Activated CD4-positive, alpha-beta T cell treated with anti-CD3 and anti-CD28 coated beads, Interleukin-2, amount 50 U/mL, for 16 hours (primary cell): ENCODE results near the gene SLC35G1.
A peak's percentile ranks its signal among the peaks of the same experiment; 100 is the strongest.

Experiments used
- DNase-seq: peaks from one replicate; pipeline ENCODE4 v3.0.0-alpha.2; 2020

Gene SLC35G1

DNA sequence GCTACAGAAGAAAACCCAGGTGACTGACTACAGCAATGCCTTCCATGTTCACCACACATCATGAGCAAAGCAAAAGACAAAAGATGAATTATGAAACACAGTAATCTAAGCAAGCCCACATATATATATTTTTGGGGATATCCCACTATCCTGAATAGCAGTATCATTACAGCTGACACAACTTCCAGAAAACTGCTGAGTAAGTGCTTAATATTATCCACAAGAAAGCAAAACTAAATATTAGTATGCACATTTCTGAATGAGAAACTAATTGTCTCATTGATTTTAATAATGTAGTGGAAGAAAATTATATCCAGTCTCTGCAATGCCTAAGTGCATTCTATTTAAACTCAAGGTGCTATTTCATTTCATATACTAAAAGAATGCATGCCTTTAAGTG lies 14.5 kb upstream of the SLC35G1 start:
- no peak for DNase-seq

DNA sequence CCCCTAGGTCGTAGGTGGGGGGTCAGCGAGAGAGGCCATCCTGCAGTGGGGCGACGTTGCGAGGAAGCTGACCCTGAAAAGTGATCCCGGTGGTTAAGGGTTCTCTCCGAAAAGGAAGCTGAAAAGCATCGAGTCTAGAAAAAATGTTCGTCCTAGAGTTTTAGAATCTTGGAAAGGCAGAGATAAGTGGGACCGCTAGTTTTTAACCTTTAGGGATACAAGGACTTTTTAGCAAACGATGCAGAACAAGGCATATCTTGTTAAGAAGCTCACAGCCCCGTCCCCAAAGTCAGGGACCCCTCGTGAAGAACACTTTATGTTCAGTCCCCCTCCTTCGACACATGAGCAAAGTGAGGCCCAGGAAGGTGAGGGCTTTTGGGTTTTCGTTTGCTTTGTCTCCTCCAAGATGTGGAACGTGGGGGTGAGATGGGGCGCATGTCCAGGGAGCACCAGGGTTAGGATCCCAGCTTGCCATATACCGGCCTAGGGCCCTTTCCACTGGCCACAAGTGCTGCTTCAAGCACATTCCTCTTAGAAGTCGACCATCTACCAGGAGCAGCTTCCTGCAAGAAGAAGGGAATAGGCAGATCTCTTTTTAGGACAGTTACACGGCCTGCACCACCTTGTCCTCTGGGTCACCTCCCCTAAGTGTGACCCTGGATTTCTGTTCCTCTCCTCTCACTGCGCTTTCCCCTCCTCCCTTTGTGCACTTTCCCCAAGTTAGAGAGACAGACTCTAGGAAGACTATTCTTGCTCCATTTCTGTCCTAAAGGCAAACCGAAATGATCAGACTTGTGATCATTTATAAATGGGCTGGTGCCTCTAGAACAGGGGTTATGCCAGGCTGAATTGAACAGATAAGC lies 969 bp downstream of the SLC35G1 start:
- DNase-seq = no peak

DNA sequence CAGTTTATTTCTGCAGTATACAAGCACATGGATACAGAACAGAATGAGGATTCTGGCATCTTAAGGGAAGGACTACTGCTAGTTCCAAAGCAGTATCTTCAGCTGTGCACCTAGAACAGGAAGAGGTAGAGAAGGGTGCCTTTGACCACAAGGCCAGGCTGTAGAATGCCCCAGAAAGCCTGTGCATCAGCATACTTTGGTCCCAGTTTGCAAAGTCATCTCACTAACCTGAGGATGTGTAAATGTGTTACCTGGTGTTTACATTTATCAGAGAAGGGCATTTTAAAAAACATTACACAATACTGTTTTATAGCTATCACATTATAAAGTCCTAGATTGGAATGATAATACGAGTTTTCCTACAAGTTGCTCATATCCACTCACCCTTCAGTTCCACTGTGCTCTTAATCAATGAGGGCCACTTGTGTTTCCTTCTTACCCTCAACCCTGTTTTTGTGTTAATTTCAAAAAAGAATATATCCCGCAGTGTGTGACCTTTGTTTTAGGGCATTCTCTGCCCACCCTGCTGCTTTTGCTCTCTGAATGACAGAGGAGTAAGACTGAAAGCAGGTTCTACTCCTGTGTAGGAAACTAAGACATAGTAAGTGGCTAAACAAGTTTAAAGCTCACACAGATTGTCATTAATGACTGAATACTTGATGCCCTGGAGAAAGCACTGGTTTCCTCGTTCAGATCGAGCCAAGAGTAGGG lies 3.4 kb downstream of the SLC35G1 start:
- DNase-seq = no peak

GRCh38 chr10:93899109-93899508 lies 5.3 kb downstream of the SLC35G1 start:
- no peak for DNase-seq

GRCh38 chr10:93903051-93903450 lies 9.3 kb downstream of the SLC35G1 start:
- DNase-seq = no peak

DNA sequence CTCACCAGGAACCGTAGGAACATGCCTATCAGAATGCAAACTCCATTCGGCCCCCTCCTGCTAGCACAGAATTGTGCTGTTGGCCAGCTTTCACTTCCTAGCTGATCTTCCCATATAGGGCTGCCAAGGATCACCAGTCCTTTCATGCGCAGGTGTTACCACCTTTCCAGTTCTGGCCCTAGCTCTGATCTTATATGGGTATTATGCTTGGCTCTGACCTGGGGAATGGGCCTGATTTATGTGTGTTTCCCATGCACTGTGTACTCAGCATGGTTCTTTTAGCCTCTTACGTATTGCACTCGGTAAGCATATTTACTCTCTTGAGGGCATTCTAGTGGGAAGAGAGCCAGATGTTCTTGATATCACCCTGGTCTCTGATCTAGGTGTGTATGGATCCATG lies 11.1 kb downstream of the SLC35G1 start:
- DNase-seq = no peak

DNA sequence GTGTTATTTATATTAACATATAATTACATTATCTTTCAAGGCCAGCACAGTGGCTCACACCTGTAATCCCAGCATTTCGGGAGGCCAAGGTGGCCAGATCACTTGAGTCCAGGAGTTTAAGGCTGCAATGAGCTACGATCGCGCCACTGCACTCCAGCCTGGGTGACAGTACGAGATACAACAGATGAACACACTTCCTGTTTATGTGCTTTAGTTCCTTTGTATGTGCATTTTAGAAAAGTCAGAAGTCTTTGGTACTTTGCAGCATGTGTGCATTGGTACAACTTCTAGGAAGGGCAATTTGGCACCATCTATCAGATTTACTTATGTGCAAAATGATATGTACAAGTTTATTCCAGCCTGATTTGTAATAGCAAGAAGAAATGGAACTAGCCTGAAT lies 13.3 kb downstream of the SLC35G1 start:
- DNase-seq = no peak

DNA sequence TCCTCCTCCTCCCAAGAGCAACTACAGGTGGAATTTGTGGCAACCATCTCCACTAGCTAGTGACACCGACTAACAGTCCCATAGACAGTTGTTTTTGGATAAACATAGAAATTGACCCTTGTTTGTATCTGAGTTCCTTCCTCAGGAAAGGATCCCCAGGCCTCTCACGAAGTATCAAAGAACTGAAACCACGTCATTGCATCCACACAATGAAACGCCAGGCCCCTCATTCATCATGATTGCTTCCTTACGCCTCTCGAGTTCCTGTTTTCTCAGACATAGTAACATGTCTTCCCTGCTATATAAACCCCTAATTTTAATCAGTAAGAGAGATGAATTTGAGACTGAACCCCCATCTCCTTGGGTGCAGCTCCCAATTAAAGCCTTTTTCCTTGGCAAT lies 18.1 kb downstream of the SLC35G1 start:
- DNase-seq = no peak

DNA sequence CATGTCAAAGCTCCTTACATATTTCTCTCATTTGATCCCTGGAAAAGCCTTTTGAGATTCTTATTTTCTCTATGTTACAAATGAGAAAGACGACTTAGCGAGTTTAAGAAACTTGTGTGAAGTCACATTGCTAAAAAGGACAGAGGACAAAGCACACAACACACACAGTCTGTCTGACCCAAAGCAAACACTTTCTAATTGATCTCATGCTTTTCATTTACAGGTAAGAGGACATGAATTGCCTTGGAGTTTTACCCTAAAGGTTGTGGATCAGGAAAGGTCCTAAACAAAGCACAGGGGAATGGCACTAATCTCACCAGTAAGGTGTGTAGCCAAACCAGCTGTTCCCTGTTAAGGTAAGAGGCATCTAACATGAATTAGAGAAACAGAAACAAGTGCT lies 18.7 kb downstream of the SLC35G1 start:
- no peak for DNase-seq

- no peak for DNase-seq
These were observed 19.9 kb downstream of the SLC35G1 start for GRCh38 chr10:93913706-93914105.

DNA sequence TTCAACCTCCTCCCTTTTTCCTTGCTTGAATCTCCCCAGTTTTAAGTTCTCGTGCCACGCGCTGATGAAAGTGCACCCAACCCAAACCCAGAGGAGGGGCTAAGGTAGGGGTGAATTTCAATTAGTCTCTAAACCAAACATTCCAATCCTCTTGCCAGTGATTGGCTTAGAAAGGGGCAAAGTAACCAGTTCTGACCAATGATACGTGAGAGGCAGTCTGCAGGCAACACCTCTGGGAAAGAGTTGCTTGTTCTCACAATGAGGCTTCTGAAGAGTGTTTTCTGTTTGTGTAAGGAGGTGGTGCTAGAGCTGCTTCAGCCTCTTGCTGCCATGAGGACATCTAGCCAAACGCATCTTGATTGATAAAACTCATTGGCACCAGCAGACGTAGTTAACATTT lies 21.8 kb downstream of the SLC35G1 start:
- no peak for DNase-seq

DNA sequence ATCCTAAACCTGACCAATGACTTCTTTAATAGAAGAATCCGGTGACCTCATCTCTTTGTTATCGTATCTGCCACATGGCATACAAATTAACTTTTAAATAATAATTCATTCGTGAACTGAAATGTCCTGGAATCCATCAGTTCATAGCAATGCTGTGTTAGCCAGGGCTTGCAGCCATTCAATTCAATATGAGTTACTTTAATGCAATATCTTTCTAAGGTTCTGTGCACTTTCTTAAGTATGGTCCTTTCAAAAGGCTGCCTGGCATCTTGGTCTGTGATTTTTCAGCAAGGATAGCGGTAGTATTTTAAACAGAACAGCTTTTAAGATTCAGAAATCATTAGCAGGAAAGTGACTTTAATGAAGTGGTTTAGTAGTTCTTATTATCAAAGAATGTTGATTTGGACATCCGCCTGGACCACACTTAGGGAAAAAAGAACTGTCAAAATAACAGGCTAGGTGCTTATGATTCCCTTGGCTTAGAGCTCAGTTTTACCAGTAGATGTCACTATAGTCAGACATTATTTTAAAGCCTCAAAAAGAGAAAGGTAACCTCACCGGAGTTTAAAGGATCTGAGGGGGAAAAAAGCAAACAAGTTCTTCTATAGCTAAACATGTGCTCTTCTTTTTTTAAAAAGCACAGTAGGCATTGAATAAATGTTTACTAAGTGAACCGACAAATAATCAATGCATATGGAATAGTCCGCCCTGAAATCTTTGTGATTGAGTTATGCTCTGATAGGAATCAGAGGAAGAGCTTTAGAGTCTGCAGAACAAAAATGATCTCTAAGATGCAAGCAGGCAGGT lies 22.7 kb downstream of the SLC35G1 start:
- no peak for DNase-seq

- DNase-seq = no peak
These were observed 23.2 kb downstream of the SLC35G1 start for GRCh38 chr10:93917064-93917391.

- no peak for DNase-seq
These were observed 24.0 kb downstream of the SLC35G1 start for GRCh38 chr10:93917821-93918220.

GRCh38 chr10:93921338-93921737 lies 27.6 kb downstream of the SLC35G1 start:
- DNase-seq = peak; percentile 28

- DNase-seq = no peak
These were observed 32.8 kb downstream of the SLC35G1 start for GRCh38 chr10:93926613-93927012.

DNA sequence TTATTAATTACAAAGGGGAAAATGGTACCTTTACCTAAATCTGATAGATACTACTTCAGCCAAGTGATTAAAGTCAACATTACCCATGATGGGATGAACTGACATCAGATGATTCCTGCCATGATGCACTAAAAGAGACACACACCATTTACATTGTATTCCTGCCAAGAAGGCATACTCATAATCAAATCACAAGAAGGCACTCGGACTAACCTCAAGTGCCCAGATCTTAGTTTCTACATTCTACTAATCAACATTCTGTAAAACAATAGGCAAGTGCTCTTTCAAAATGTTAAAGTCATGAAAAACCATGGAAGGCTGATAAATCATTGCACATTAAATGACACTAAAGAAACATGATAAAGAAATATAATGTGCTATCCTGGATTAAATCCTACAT lies 44.4 kb downstream of the SLC35G1 start:
- no peak for DNase-seq

DNA sequence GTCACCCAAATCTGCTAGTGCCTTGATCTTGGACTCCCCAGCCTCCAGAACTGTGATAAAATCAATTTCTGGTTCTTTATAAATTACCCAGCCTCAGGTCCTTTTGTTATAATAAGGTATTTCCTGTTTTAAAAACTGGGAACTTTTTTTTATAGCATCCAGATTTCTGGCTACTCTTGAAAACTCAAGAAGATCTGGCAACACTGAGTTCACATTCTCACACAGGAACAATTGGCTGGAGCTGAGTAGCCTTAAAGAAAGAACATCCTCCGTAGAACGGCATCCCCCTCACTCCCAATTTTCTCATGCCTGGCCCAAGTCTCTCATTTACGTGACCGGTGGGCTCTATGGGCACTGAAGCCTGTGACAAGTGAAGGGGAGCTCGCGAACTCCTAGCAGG lies 47.1 kb downstream of the SLC35G1 start:
- DNase-seq = no peak

GRCh38 chr10:93941606-93942005 lies 47.8 kb downstream of the SLC35G1 start:
- DNase-seq = no peak

DNA sequence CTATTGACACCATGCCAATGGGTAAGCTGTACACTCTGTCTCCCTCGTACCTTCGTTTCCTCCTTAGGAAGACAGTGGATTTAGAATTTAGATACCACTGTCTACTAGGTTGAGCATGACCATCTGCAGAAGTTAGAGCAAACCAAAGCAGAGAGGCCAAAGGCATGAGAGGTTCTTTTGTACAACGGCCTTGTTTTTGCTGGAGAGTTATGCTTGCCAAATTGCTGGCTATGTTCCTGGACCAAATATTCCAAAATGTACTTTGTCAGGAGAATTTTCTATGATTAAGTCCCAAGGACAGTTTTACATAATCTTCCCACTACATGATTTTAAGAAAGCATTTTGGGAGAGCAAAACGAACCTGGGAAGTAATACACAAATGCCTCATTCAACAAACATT lies 52.0 kb downstream of the SLC35G1 start:
- no peak for DNase-seq

DNA sequence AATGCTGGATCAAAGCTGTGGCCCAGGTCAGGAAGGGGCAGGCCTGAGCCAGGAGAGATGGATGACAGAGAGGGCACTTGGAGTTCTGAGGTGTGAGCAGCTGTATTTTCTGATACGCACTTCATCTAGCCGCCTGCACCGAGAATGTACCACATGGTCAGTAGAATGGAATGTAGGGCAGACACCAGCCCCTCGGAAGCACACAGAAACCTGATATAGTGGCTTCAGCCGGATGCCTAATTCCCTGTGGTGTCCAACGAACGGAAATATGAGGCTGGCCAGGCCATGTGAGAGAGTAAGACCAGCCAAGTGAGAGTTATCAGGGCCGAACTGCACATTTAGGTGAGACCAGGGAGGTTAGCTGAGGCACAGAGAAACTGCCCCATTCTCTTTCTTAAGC lies 53.3 kb downstream of the SLC35G1 start:
- DNase-seq = no peak

DNA sequence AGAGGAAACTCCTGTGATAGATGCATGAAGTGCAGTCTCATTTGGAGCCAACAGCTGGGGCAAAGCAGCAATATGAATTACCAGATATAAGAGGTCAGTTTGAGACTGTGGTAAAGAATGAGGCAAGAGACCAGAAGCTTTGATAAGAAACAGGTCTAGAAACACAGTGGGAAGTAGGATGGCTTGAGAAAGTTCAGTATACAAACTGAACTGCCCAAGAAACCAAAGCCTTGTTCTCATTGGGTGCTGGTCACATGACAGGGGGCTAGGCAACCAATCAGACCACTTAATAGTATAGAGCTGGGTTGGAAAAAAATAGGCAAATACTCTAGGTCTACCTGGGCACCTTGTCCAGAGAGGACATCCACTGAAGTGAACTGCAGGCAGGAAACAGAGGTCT lies 53.7 kb downstream of the SLC35G1 start:
- DNase-seq = no peak

GRCh38 chr10:93951905-93952304 lies 58.1 kb downstream of the SLC35G1 start:
- no peak for DNase-seq
